ENCODE data around the gene PTPN4.

Gene PTPN4

GRCh38 chr2:119759451-119760236 lies at the start of gene PTPN4:
TSS of gene PTPN4 (plus strand) at chr2:119759922. CDS start at chr2:119809854, 49,932 bp downstream.
- DNase-seq (ENCODE audit: low read depth in 3 of 3), result peak; percentile 84 to 94 (median 88)

- DNase-seq (ENCODE audit: low read depth in 3 of 3), result no peak
Observed at GRCh38 chr2:119710281-119710680, 49.4 kb upstream of the PTPN4 start.

- DNase-seq (ENCODE audit: low read depth in 3 of 3), result no peak
Observed at GRCh38 chr2:119711352-119711751, 48.4 kb upstream of the PTPN4 start.

- DNase-seq (ENCODE audit: low read depth in 3 of 3), result no peak
Observed at GRCh38 chr2:119712571-119712970, 47.2 kb upstream of the PTPN4 start.

- no peak for DNase-seq (ENCODE audit: low read depth in 3 of 3)
Observed at GRCh38 chr2:119713819-119714490, 45.8 kb upstream of the PTPN4 start.

- DNase-seq (ENCODE audit: low read depth in 3 of 3), result no peak
Observed at GRCh38 chr2:119715409-119716283, 44.1 kb upstream of the PTPN4 start.

- DNase-seq (ENCODE audit: low read depth in 3 of 3), result no peak
Observed at GRCh38 chr2:119716284-119716672, 43.4 kb upstream of the PTPN4 start.

- no peak for DNase-seq (ENCODE audit: low read depth in 3 of 3)
Observed at GRCh38 chr2:119718501-119719260, 41.0 kb upstream of the PTPN4 start.

- no peak for DNase-seq (ENCODE audit: low read depth in 3 of 3)
Observed at GRCh38 chr2:119719261-119719627, 40.5 kb upstream of the PTPN4 start.

GRCh38 chr2:119721043-119721442 lies 38.7 kb upstream of the PTPN4 start:
- no peak for DNase-seq (ENCODE audit: low read depth in 3 of 3)

GRCh38 chr2:119721462-119721861 lies 38.3 kb upstream of the PTPN4 start:
- DNase-seq (ENCODE audit: low read depth in 3 of 3), result no peak

- DNase-seq (ENCODE audit: low read depth in 3 of 3), result no peak
Observed at GRCh38 chr2:119721904-119722303, 37.8 kb upstream of the PTPN4 start.

- no peak for DNase-seq (ENCODE audit: low read depth in 3 of 3)
Observed at GRCh38 chr2:119723186-119723585, 36.5 kb upstream of the PTPN4 start.

GRCh38 chr2:119723784-119724467 lies 35.8 kb upstream of the PTPN4 start:
- DNase-seq (ENCODE audit: low read depth in 3 of 3), result no peak

GRCh38 chr2:119724656-119725485 lies 34.9 kb upstream of the PTPN4 start:
- DNase-seq (ENCODE audit: low read depth in 3 of 3), result no peak

GRCh38 chr2:119727493-119727892 lies 32.2 kb upstream of the PTPN4 start:
- no peak for DNase-seq (ENCODE audit: low read depth in 3 of 3)

- DNase-seq (ENCODE audit: low read depth in 3 of 3), result no peak
Observed at GRCh38 chr2:119728421-119728820, 31.3 kb upstream of the PTPN4 start.

- no peak for DNase-seq (ENCODE audit: low read depth in 3 of 3)
Observed at GRCh38 chr2:119730671-119731177, 29.0 kb upstream of the PTPN4 start.

- DNase-seq (ENCODE audit: low read depth in 3 of 3), result no peak
Observed at GRCh38 chr2:119731983-119732382, 27.7 kb upstream of the PTPN4 start.

- DNase-seq (ENCODE audit: low read depth in 3 of 3), result no peak
Observed at GRCh38 chr2:119732601-119733164, 27.0 kb upstream of the PTPN4 start.

All from stimulated activated CD4-positive, alpha-beta T cell treated with anti-CD3 and anti-CD28 coated beads, TNF-alpha, amount 100 ng/mL, for 24 hours (primary cell).